Measurements from ENCODE around the gene TSEN54. TPM values are rescaled to one million over a fixed set of nuclear protein-coding genes. Genes with fewer than 3 reads are reported as not detected.

The TSEN54 gene
- polyA plus RNA-seq, 1 donor (not counting 4 experiments of a cell fraction or from before 2014, with no cell fraction given) = 24.1 TPM

DNA sequence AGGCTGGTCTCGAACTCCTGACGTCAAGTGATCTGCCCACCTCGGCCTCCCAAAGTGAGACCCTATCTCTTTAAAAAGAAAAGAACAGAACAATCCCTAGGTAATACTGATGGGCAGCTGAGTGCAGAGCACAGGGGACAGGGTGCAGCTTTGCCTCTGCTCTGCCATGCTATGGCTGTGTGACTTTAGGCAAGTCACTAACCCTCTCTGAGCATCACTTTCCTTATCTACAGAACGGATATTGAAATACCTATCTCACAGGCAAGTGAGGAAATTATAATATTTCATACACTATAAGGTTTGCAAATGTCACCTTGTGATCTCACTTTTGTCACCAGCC, 5.1 kb upstream of the TSEN54 start:
- Histone ChIP-seq H3K9me3 (ENCODE audit: control insufficient read depth, low read depth, low read length) (no peaks in the 10 kb centered on the region), H3K4me1 (ENCODE audit: control insufficient read depth, extremely low read depth, insufficient read depth, low read length) (peaks cover 31% of the 10 kb centered on the region), H2AFZ (ENCODE audit: control insufficient read depth, low read length) (no peak overlapping the region), H4K20me1 (ENCODE audit: control insufficient read depth, extremely low read depth, insufficient read depth, low read length) (peaks cover 7% of the 10 kb centered on the region), H3K79me2 (ENCODE audit: control insufficient read depth, insufficient read depth, low read length) (peaks cover 20% of the 10 kb centered on the region), H3K4me3 (ENCODE audit: control insufficient read depth in 2 of 3, extremely low read depth in 1 of 3, insufficient read depth in 2 of 3, low read depth in 1 of 3, low read length in 3 of 3) (no peak overlapping the region), H3K4me2 (ENCODE audit: control insufficient read depth, extremely low read depth, insufficient read depth, low read depth, low read length) (no peak overlapping the region), H3K9me1 (ENCODE audit: control insufficient read depth, extremely low read depth, insufficient read depth, low read length) (peaks cover 3% of the 10 kb centered on the region), H3K9ac (ENCODE audit: control insufficient read depth, extremely low read depth, insufficient read depth, low read length) (no peak overlapping the region), H3K27ac (ENCODE audit: control insufficient read depth, insufficient read depth, low read length) (no peak overlapping the region), H3K36me3 (ENCODE audit: control insufficient read depth in 2 of 2, extremely low read depth in 1 of 2, insufficient read depth in 2 of 2, low read length in 2 of 2) (peaks cover 5 to 23% of the 10 kb centered on the region in 2 experiments), H3K27me3 (ENCODE audit: control insufficient read depth, extremely low read depth, insufficient read depth, low read length) (no peaks in the 10 kb centered on the region)
- dilution Hi-C loops (cut with MboI; ENCODE audit: extremely low pct_ligation_motif_present, low sequenced_read_pairs) = no loop called here
- TF ChIP-seq, protein P1, sequence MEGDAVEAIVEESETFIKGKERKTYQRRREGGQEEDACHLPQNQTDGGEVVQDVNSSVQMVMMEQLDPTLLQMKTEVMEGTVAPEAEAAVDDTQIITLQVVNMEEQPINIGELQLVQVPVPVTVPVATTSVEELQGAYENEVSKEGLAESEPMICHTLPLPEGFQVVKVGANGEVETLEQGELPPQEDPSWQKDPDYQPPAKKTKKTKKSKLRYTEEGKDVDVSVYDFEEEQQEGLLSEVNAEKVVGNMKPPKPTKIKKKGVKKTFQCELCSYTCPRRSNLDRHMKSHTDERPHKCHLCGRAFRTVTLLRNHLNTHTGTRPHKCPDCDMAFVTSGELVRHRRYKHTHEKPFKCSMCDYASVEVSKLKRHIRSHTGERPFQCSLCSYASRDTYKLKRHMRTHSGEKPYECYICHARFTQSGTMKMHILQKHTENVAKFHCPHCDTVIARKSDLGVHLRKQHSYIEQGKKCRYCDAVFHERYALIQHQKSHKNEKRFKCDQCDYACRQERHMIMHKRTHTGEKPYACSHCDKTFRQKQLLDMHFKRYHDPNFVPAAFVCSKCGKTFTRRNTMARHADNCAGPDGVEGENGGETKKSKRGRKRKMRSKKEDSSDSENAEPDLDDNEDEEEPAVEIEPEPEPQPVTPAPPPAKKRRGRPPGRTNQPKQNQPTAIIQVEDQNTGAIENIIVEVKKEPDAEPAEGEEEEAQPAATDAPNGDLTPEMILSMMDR (optimal IDR thresholded peaks at IDR 0.05 in 1 of 3, IDR thresholded peaks at IDR 0.05 in 1 of 3, conservative IDR thresholded peaks at IDR 0.05 in 1 of 3; ENCODE audit: extremely low read depth in 1 of 3, insufficient read depth in 2 of 3, low read length in 3 of 3) = no peak
- no peak for TF ChIP-seq EZH2 (IDR thresholded peaks at IDR 0.05; ENCODE audit: low read length)
- FAIRE-seq (no peak), DNase-seq (ENCODE audit: low read depth, low spot score) (no peak)

DNA sequence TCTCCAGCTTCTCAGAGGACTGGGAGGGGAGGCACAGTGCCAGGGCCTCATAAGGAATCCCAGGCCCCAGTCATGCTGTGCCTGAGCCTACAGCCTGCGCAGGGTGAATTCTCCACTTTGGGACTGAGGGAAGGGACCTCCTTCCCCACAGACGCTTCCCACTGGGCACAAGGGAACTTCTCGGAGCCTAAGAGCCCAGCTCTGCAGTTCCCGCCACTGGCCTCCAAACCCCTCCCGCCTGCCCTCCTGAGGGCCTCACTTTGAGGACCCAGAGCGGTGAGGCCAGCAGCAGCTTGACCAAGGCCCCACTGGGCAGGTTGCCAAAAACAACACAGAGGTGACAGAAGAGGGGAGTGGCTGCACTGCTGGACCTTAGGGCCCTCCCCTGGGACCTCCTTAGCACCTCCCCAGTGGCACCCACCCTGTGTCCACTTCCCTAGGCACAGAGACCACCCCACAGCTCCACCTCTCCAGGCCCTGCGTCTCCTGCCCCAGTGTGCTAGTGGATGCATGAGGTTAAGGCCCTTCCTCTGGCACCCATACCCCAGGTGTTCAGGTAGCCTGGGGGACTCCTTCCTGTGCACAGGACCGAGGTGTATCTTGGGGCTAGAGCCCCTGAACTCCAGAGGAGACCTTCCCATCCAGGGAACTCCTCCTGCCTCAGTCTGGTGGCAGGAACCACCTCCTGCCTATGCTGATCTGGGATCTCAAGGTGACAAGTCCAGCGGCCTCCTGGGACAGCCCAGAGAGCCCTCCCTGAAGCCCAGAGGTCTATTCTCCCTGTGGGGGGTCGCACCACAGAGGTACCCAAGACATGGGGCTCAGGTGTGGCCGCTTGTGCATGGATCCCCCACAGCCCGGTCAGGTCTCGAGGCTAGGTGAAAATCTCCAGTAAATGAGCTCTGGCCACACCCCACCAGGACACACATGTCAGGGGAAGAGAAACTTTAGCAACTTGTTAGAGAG, 4.4 kb upstream of the TSEN54 start:
- Histone ChIP-seq H3K9ac (ENCODE audit: control insufficient read depth, extremely low read depth, insufficient read depth, low read length) (no peak overlapping the region), H3K4me2 (ENCODE audit: control insufficient read depth, extremely low read depth, insufficient read depth, low read depth, low read length) (no peak overlapping the region), H3K9me3 (ENCODE audit: control insufficient read depth, low read depth, low read length) (no peaks in the 10 kb centered on the region), H2AFZ (ENCODE audit: control insufficient read depth, low read length) (no peak overlapping the region), H3K27ac (ENCODE audit: control insufficient read depth, insufficient read depth, low read length) (no peak overlapping the region), H3K4me1 (ENCODE audit: control insufficient read depth, extremely low read depth, insufficient read depth, low read length) (peaks cover 31% of the 10 kb centered on the region), H3K79me2 (ENCODE audit: control insufficient read depth, insufficient read depth, low read length) (peaks cover 22% of the 10 kb centered on the region), H3K4me3 (ENCODE audit: control insufficient read depth in 2 of 3, extremely low read depth in 1 of 3, insufficient read depth in 2 of 3, low read depth in 1 of 3, low read length in 3 of 3) (no peak overlapping the region), H3K36me3 (ENCODE audit: control insufficient read depth in 2 of 2, extremely low read depth in 1 of 2, insufficient read depth in 2 of 2, low read length in 2 of 2) (peaks cover 2 to 23% of the 10 kb centered on the region in 2 experiments), H4K20me1 (ENCODE audit: control insufficient read depth, extremely low read depth, insufficient read depth, low read length) (peaks cover 7% of the 10 kb centered on the region), H3K9me1 (ENCODE audit: control insufficient read depth, extremely low read depth, insufficient read depth, low read length) (peaks cover 3% of the 10 kb centered on the region), H3K27me3 (ENCODE audit: control insufficient read depth, extremely low read depth, insufficient read depth, low read length) (no peaks in the 10 kb centered on the region)
- no peak for FAIRE-seq
- dilution Hi-C loops (cut with MboI; ENCODE audit: extremely low pct_ligation_motif_present, low sequenced_read_pairs) = no loop called here
- TF ChIP-seq EZH2 (IDR thresholded peaks at IDR 0.05; ENCODE audit: low read length) = no peak
- TF ChIP-seq, protein P1 (optimal IDR thresholded peaks at IDR 0.05 in 1 of 3, IDR thresholded peaks at IDR 0.05 in 1 of 3, conservative IDR thresholded peaks at IDR 0.05 in 1 of 3; ENCODE audit: extremely low read depth in 1 of 3, insufficient read depth in 2 of 3, low read length in 3 of 3) = no peak
- no peak for DNase-seq (ENCODE audit: low read depth, low spot score)

Data from keratinocyte (primary cell).